MCF 10A (cell line): Measurements from ENCODE around the gene PLXDC2. TPM values are rescaled to one million over a fixed set of nuclear protein-coding genes. Genes with fewer than 3 reads are reported as not detected.
"Not testable (repeated sequence)": the region's sequence is repeated elsewhere in the genome, so short reads cannot be mapped to it uniquely, and the experiment has no call there.

ENCODE experiments used
- BruUV-seq: library from RNA; stranded (reverse); fragments of 400-500 nt; replicated peaks from 2 replicates; lab custom pipeline; 2021; lab: Mats Ljungman, UMichigan
- CTCF ChIA-PET: fragments of 300-600 bp; sonication (Branson Sonifier 250); formaldehyde crosslinking; extraction: SDS; loops from one replicate; lab custom pipeline; 2021; ENCODE audit warnings: antibody characterized with exemption, inconsistent platforms; lab: Yijun Ruan, JAX
- POLR2A ChIA-PET: fragments of 300-600, 350-650 bp; sonication (Branson Sonifier 250); formaldehyde crosslinking; extraction: SDS; loops from one replicate; lab custom pipeline; 2020; ENCODE audit warnings: antibody characterized with exemption, inconsistent platforms; lab: Yijun Ruan, JAX
- DNase-seq: peaks from one replicate; pipeline ENCODE4 v3.0.0-alpha.2; 2018; ENCODE audit not compliant: unreplicated experiment
- H3K27ac Mint-ChIP-seq: one replicate; pipeline ENCODE4 v1.8.0; 2022; ENCODE audit warnings: mild to moderate bottlenecking, low read depth, mixed read lengths; ENCODE audit not compliant: unreplicated experiment
- H3K27me3 Mint-ChIP-seq: one replicate; pipeline ENCODE4 v1.8.0; 2022; ENCODE audit warnings: mixed read lengths; ENCODE audit not compliant: insufficient read depth, unreplicated experiment
- H3K36me3 Mint-ChIP-seq: one replicate; pipeline ENCODE4 v1.8.0; 2022; ENCODE audit warnings: mild to moderate bottlenecking, moderate library complexity, mixed read lengths; ENCODE audit not compliant: insufficient read depth, unreplicated experiment
- H3K4me1 Mint-ChIP-seq: one replicate; pipeline ENCODE4 v1.8.0; 2022; ENCODE audit warnings: mixed read lengths; ENCODE audit not compliant: insufficient read depth, unreplicated experiment
- H3K4me3 Mint-ChIP-seq: one replicate; pipeline ENCODE4 v1.8.0; 2022; ENCODE audit warnings: mild to moderate bottlenecking, moderate library complexity, mixed read lengths; ENCODE audit not compliant: unreplicated experiment
- H3K9me3 Mint-ChIP-seq: one replicate; pipeline ENCODE4 v1.8.0; 2022; ENCODE audit warnings: mixed read lengths; ENCODE audit not compliant: unreplicated experiment
- intact Hi-C: fragments of 100-400 bp; cut with micrococcal nuclease; formaldehyde crosslinking; loops from 2 replicates; pipeline ENCODE4 v1.14.1; 2022
- total RNA-seq: library from RNA; stranded (reverse); gene quantifications from 2 replicates; pipeline ENCODE4 v1.2.3, GENCODE V29; 2022
- TF ChIP-seq, protein P1 (sequence below): fragments of 200-600 bp; IDR thresholded peaks from one replicate; pipeline ENCODE4 v1.8.0; 2022; ENCODE audit warnings: antibody characterized with exemption, mild to moderate bottlenecking; ENCODE audit not compliant: unreplicated experiment

The PLXDC2 gene
- total RNA-seq, 1 experiment from 2014 or later, result 23.3 TPM

DNA sequence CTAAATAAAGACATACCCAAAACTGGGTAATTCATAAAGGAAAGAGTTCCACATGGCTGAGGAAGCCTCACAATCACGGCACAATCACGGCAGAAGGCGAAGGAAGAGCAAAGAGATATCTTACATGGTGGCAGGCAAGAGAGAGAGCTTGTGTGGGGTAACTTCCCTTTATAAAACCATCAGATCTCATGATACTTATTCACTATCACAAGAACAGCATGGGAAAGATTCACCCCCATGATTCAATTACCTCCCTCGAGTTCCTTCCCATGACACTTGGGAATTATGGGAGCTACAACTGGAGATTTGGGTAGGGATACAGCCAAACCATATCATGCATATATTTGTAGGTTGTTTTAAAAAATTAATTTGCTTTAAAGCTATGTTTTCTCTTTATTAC is 217.2 kb downstream of the PLXDC2 start:
- DNase-seq, result no peak
- TF ChIP-seq, protein P1, sequence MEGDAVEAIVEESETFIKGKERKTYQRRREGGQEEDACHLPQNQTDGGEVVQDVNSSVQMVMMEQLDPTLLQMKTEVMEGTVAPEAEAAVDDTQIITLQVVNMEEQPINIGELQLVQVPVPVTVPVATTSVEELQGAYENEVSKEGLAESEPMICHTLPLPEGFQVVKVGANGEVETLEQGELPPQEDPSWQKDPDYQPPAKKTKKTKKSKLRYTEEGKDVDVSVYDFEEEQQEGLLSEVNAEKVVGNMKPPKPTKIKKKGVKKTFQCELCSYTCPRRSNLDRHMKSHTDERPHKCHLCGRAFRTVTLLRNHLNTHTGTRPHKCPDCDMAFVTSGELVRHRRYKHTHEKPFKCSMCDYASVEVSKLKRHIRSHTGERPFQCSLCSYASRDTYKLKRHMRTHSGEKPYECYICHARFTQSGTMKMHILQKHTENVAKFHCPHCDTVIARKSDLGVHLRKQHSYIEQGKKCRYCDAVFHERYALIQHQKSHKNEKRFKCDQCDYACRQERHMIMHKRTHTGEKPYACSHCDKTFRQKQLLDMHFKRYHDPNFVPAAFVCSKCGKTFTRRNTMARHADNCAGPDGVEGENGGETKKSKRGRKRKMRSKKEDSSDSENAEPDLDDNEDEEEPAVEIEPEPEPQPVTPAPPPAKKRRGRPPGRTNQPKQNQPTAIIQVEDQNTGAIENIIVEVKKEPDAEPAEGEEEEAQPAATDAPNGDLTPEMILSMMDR, result no peak
- H3K27ac Mint-ChIP-seq, result no peak overlapping the region
- CTCF ChIA-PET, result no interaction called here
- intact Hi-C loops, result no loop called here
- H3K4me3 Mint-ChIP-seq, result no peak overlapping the region
- H3K4me1 Mint-ChIP-seq, result peaks cover 8% of the 10 kb centered on the region
- POLR2A ChIA-PET, result no interaction called here
- no peaks in the 10 kb centered on the region for H3K36me3 Mint-ChIP-seq
- H3K27me3 Mint-ChIP-seq, result no peaks in the 10 kb centered on the region
- BruUV-seq, result no TSS peak
- H3K9me3 Mint-ChIP-seq, result no peaks in the 10 kb centered on the region

DNA sequence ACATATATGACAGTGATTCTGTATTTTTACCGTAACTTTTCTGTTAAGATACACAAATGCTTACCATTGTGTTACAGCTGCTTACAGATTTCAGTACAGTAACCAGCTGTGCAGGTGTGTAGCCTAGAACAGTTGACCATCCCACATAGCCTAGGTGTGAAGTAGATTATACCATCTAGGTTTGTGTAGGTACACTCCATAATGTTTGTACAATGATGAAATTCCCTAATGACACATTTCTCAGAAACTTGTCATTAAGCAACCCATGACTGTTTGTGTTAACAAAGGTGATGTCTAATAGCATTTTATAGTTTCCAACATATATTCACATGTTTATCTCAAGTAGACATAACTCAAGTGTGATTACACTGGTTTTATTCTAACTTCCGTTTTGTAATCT is 218.5 kb downstream of the PLXDC2 start:
- DNase-seq, result peak; percentile 54
- TF ChIP-seq, protein P1, result no peak
- CTCF ChIA-PET, result interaction anchor here (0.7 kb wide), 1 partner anchor 13 kb away, joined by 5 read pairs; no protein-coding TSS in a partner anchor
- Mint-ChIP-seq H3K27ac (peak overlapping the region; percentile 71), H3K36me3 (no peaks in the 10 kb centered on the region), H3K9me3 (no peaks in the 10 kb centered on the region), H3K27me3 (no peaks in the 10 kb centered on the region), H3K4me3 (no peak overlapping the region), H3K4me1 (peaks cover 8% of the 10 kb centered on the region)
- POLR2A ChIA-PET, result interaction anchor here (1.0 kb wide), 1 partner anchor 219 kb away, joined by 3 read pairs; no protein-coding TSS in a partner anchor
- no TSS peak for BruUV-seq
- intact Hi-C loops, result no loop called here

DNA sequence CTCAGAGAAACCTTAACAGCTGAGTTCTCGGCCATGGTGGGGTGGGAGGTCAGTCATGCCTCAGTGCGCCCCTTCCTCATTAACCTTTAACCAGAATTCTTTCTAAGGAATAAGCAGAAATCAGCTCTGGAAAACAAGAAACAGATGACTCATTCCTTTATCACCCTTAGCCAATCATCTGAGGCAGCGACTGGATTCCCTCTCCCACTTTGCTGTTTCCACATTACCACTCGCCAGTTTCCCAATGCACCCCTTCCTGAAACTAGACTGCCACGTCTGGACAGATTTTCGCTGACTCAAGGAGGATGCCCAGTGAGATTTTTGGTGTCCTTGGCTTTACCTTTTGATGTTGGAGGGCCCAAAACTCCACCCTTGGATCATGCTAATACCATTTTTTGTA is 223.8 kb downstream of the PLXDC2 start:
- BruUV-seq, result no TSS peak
- H3K9me3 Mint-ChIP-seq, result peaks cover 9% of the 10 kb centered on the region
- ChIA-PET CTCF (no interaction called here), POLR2A (interaction anchor here (0.6 to 0.8 kb wide), 2 partner anchors 209 to 618 kb away, joined by 3 read pairs; no protein-coding TSS in a partner anchor)
- intact Hi-C loops, result no loop called here
- peaks cover 14% of the 10 kb centered on the region for H3K4me1 Mint-ChIP-seq
- peak; percentile 74 for DNase-seq
- H3K36me3 Mint-ChIP-seq, result no peaks in the 10 kb centered on the region
- H3K27ac Mint-ChIP-seq, result peak overlapping the region; percentile 64
- TF ChIP-seq, protein P1, result no peak
- H3K27me3 Mint-ChIP-seq, result no peaks in the 10 kb centered on the region
- no peak overlapping the region for H3K4me3 Mint-ChIP-seq

DNA sequence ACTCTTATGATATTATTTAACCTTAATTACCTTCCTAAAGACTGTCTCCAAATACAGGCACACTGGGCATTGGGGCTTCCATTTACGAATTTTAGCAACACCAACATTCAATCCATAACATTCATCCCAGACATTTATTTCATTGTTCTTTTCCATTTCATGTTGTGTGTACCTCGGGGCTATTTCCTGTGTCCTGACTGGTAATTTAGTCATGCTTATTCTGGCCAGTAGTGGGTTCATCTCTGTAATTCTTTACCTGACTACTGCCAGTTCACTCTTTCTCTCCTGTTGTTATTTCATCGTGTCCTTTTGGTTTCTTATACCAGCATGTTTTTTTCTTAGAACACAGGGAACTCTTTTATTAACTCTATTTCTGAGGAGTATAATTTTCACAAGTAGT is 225.7 kb downstream of the PLXDC2 start:
- ChIA-PET CTCF (interaction anchor here (0.6 kb wide), 1 partner anchor 761 kb away, joined by 5 read pairs; no protein-coding TSS in a partner anchor), POLR2A (no interaction called here)
- no TSS peak for BruUV-seq
- DNase-seq, result peak; percentile 47
- Mint-ChIP-seq H3K27me3 (no peaks in the 10 kb centered on the region), H3K36me3 (no peaks in the 10 kb centered on the region), H3K27ac (peak overlapping the region; percentile 65), H3K9me3 (peaks cover 9% of the 10 kb centered on the region), H3K4me1 (peaks cover 11% of the 10 kb centered on the region), H3K4me3 (no peak overlapping the region)
- intact Hi-C loops, result no loop called here
- TF ChIP-seq, protein P1, result no peak

DNA sequence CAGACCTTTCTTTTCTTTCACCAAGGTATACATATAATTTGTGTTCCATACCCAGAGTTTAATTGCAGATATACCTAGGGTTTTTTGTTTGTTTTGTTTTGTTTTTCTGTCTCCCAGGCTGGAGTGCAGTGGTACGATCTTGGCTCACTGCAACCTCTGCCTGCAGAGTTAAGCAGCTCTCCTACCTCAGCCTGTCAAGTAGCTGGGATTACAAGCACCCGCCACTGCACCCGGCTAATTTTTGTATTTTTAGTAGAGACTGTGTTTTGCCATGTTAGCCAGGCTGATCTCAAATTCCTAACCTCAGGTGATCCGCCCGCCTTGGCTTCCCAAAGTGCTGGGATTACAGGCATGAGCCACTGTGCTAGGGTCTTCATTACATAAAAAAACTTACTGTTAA is 228.9 kb downstream of the PLXDC2 start:
- peaks cover 20% of the 10 kb centered on the region for H3K9me3 Mint-ChIP-seq
- POLR2A ChIA-PET, H3K4me3 Mint-ChIP-seq, H3K27me3 Mint-ChIP-seq, H3K27ac Mint-ChIP-seq, DNase-seq, H3K36me3 Mint-ChIP-seq, intact Hi-C loops, BruUV-seq: not testable (repeated sequence)
- peaks cover 11% of the 10 kb centered on the region for H3K4me1 Mint-ChIP-seq
- CTCF ChIA-PET, result interaction anchor here (1.3 kb wide), 1 partner anchor 15 kb away, joined by 3 read pairs; no protein-coding TSS in a partner anchor
